ENCODE data around the gene IL11.

DNA sequence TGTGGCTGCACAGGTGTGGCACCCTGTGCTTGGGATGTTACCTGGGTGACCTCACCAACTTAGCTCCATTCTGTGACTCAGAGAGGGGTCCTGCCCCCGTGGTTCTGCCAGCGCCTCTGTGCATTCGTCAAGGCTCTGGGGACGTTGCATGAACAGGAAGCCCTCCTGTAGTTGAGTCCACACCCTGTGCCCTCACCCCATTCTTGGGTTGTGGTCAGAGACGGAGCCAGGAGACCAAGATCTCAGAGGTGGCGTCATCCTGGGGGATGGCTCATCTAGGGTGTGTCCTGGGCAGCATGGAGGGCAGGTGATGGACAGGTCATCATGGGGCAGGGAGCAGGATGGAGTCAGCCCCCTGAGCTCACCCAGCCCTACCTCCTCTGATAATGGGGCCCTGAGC lies 18.2 kb downstream of the IL11 start:
- no peak for TF ChIP-seq POLR2A (IDR thresholded peaks at IDR 0.05)
- TF ChIP-seq, protein P1, sequence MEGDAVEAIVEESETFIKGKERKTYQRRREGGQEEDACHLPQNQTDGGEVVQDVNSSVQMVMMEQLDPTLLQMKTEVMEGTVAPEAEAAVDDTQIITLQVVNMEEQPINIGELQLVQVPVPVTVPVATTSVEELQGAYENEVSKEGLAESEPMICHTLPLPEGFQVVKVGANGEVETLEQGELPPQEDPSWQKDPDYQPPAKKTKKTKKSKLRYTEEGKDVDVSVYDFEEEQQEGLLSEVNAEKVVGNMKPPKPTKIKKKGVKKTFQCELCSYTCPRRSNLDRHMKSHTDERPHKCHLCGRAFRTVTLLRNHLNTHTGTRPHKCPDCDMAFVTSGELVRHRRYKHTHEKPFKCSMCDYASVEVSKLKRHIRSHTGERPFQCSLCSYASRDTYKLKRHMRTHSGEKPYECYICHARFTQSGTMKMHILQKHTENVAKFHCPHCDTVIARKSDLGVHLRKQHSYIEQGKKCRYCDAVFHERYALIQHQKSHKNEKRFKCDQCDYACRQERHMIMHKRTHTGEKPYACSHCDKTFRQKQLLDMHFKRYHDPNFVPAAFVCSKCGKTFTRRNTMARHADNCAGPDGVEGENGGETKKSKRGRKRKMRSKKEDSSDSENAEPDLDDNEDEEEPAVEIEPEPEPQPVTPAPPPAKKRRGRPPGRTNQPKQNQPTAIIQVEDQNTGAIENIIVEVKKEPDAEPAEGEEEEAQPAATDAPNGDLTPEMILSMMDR (IDR thresholded peaks at IDR 0.05 in 4 of 5, conservative IDR thresholded peaks at IDR 0.05 in 1 of 5): no peak
